NCI-H1417 (cell line): Measurements from ENCODE around the gene RPH3AL.

Source experiments
- DNase-seq, 3 experiments: peaks; one replicate each; lab custom pipeline; 2025; lab: John Stamatoyannopoulos, UW

The RPH3AL gene

DNA sequence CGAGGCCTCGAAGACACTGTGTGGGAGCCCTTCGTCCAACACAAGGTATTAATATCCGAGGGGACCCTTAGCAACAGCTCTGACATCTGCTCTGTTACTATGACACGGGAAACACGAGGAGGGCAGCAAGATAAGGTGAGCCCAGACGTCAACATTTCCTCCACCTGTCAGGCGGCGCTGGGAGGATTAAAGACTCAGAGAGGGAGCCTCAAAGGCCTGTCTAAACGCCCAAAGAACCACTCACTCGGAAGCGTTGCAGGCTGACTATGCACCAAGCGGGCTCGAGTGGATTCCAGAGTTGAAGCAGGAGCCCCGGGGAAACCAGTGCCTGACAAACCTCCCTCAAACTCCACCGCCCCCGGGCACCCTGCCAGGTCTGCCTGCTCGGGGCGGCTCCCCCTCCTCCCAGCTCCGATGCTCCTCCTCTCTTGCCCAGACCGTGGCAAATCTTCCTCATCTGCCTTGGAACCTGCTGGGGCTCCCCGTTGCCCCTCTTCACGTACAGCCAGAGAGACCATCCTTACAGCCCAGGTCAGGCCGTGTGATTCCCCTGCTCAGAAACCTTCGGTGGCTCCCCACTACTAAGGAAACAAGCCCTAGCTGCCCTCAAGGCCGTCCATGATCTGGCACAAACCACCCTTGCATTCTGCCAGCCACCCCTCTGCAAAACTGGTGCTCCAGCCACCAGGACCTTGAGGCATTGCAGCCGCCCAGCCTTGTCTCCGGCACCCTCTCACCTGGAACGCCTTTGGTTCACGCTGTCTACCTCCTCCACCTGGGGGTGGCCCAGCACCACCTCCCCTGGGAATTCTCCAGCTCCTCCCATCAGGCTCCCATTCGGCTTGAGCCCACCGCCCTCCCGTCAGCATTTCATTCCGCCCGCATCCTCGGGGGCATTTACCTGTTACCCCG, 16.2 kb downstream of the RPH3AL start:
- peak; percentile 32 to 82 (median 76) for DNase-seq

DNA sequence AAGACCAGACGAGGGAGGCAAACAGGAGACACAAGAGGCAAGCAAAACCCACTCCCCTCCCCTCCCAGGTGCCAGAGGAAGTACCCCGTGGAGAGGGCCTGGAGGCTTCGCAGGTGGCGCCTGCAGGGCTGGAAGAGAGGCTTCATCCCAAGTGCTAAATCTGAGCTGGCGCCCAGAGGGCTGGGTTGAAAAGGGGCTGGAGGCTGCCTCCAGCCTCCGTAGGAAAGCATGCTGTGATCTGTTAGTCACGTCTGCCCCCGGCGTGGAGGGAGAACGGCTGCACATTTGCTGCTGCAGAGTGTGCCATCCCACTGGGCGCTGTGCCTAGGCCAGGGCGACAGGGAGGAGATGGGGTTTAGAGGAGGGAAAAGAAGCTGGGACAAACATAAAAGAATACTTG, 16.9 kb downstream of the RPH3AL start:
- peak; percentile 56 to 90 (median 82) for DNase-seq

DNA sequence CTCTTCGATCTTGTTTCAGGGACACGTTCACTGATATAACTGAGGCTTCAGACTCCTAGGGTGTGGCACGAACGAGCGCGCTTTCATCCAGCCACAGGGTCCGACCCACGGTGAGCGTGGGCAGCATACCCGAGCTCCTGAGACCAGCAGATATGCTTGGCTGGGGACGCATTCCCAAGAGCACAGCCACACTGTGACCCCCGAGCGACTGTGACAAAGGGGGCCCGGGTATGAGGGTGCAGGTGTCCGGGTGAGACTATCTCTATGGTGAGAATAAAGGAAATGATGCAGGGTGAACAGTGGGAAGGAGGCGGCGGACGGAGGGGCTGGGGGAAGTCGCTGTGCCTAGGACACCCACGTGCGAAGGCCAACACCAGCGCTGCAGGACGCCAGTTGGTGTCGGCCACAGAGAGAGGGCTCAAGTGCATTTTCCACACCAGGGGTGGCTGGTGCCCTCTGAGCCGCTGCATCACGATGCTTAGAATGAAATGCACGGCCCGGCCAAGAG, 17.6 kb downstream of the RPH3AL start:
- DNase-seq = no peak

DNA sequence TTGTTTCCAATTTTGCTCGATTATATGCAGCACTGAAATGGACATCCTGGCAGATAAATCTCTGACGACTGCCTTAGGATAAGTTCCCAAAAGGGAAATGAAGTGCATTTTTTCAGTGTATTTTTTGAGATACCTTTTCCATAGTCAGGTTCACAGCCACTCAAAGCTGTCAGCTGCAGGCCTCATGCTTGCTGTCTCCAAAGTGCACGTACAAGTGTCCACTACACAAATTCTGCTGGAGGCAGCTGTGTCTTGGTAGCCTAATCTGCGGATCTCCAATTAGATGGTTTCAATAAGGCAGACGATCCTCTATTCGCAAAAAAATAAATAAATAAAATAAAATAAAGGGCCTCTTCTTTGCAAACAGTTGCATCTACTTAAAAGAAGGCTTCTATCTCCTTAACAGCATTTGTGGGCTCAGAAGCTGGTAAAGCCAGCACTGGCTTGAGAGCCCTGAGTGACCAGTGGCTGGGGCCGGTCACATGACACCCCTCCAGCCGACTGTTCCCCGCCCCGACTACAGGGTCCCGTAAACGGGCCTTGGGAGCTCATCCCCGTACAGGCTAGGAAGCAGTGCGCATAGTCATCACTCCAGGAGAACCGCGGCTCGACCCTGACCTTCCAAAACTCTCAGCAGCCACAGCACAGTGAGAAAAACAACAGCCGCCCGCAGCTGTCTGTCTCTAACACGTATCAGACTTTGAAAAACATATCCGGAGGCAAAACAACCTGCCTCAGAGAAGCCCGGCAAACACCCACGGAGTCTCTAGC, 18.8 kb downstream of the RPH3AL start:
- peak in 2 of 3 experiments; percentile 15 to 28 for DNase-seq

DNA sequence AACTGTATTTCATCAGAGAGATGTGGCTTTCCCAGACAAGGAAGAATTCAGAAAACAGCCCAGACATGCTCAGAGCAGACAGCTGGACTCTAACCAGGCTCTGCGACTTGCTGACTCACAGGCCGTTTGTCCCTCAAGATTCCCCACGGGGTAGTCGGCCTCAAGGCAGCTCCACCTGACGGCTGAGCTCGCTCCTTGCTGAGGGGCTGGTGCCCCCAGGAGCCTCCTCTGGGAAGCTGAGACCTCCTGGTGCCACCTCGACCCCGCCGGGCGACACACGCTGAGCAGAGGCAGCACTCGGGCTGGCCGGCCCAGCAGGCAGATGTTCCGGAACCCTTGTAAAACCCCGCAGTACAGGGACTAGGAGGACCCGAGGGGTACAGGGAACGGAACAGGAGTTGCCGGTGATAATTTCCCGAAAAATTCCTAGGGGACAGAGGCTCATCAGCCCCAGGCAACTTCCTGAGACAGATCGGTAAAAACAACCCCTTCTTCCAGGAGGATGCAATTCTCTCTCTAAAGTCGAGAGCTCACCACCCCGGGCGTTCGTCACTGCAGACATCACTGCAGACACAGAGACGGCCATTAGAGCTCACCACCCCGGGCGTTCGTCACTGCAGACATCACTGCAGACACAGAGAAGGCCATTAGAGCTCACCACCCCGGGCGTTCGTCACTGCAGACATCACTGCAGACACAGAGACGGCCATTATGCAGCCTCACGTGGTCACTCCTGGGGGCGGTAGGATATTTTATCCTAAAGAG, 19.9 kb downstream of the RPH3AL start:
- DNase-seq = no peak

DNA sequence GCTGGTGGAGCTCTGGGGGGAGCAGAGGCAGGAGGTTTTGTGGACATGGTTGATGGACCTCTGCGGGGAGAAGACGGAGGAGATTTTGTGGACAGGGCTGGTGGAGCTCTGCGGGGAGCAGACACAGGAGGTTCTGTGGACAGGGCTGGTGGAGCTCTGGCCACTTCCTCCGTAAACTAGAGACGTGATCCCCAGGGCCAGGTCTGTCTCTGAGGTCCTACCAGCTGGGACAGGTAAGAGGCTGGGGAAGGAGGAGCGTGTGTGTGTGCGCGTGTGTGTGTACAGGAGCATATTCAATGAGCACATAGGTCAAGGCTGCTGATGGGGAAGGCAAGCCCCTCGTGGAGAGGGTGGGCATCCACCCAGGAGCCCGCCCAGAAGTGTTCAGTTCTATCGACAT, 20.6 kb downstream of the RPH3AL start:
- DNase-seq = no peak

DNA sequence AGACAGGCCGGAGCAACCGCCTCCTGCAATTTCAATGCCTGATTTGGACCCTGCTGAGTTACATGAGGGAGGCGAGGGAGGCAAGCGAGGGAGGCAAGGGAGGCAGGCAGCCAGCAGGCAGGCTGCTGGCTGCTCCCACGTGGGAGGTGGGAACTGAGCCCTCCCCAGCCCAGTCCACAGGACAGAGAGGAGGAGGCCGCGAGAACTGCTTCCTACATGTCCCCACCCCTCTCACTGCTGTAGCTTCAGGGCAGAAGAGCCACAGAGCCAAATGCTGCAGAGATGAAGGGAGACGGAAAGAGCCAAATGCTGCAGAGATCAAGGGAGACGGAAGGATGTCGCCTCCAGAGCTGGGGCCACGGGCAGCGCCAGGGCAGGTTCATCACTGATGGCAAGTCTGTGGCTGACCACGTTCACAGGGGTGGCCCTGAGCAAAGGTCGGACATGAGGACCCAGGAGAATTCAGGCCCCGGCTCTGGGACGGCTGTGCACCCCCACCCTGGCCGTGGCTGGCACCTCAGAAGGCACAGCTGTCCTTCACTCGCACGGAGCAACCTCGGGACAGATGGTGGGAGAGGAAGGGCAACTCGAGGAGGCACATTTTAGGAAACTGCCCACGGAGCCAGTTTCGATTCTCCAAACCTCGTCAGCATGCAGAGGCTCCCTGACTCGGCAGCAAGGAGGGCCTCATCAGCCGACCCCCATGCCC, 21.5 kb downstream of the RPH3AL start:
- no peak for DNase-seq

DNA sequence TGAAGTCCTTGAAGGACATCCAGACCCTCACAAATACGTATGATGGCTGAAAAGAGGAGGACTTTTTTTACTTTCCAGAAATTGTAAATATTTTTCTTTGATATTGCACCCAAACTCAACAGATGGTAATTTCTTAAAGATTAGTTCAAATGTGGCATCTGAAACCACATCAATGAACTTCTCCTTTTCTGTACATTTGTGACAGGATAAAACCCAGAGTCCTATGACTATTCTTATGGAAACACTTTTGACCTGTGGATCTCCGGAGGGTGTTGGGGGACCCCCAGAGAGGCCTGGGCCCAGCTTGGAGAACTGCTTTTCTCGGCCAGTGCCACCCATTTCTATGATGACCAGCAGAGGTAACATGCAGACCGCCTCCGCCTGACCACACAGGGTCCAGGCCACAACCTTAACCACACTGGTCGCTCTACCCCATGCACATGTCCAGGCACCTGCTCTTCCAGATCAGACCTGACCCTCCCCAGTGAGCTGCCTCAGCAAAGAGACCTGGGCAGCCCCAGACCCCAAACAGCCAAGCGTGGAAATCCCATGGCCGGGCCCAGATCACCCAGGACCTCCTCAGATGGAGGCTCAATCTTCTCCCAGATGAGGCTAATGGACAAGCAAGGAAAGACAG, 22.7 kb downstream of the RPH3AL start:
- DNase-seq = no peak

DNA sequence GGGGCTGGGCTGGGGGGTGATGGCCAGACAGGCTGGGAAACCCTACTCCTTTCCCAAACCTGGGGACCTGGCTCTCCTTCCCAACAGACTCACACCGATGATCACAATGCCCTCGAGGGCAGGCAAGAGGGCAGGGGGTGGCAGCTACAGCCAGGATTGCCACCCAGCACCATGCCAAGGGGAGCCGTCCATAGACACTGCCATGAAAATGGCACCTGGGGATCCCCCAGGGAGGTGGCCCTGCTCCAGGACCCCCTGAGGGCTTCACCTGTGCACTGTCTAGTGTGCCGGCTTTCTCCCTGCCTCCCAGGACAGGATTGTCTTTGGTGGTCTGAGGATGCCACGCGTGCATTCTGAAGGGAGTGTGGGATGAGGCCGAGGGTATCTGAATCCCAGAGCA, 24.6 kb downstream of the RPH3AL start:
- DNase-seq = no peak

DNA sequence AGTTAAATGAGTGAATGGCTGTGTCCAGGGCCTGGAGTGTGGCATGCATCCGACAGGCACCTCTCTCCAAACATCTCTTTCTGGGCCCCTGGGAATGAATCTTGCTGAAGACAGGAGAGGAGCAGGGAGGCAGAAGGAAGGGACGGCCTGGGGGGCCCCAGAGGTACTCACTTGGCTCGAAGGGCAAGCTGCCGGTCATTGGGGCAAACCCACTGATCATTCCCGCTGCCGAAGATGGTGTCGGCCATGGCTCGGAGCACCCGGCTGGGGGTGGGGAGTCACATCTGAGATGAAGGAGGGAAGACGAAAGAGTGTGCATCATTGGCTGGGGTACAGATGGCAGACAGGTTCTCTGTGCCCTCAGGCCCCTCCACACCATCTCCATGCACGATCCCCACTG, 25.3 kb downstream of the RPH3AL start:
- no peak for DNase-seq

DNA sequence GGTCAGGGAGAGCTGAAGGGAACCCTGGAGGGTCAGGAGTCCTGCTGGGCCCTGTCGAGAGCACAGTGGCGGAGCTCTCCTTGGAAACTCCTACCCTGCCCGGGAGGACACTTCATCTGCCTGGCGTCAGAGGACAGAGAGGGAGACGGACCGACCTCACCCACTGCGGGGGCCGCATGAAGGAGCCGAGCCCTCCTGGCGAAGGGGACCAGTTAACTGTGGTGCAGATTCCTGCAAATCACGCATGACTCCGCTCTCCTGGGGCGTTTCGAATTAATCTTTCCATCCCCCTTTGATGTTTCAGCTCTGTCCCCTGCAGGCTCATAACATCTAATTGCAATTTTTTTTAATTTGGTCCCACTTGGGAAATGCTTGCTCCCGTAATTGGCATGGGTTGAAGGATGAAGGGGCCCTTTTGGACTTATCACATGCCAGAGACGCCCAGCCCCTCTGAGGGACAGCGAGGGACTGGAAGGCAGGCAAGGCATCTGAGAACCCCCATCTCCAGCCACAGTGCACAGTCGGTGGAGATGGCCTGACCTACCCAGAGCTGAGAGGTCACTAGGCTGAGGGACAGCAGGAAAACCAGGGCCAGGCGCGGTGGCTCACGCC, 26.5 kb downstream of the RPH3AL start:
- no peak for DNase-seq

DNA sequence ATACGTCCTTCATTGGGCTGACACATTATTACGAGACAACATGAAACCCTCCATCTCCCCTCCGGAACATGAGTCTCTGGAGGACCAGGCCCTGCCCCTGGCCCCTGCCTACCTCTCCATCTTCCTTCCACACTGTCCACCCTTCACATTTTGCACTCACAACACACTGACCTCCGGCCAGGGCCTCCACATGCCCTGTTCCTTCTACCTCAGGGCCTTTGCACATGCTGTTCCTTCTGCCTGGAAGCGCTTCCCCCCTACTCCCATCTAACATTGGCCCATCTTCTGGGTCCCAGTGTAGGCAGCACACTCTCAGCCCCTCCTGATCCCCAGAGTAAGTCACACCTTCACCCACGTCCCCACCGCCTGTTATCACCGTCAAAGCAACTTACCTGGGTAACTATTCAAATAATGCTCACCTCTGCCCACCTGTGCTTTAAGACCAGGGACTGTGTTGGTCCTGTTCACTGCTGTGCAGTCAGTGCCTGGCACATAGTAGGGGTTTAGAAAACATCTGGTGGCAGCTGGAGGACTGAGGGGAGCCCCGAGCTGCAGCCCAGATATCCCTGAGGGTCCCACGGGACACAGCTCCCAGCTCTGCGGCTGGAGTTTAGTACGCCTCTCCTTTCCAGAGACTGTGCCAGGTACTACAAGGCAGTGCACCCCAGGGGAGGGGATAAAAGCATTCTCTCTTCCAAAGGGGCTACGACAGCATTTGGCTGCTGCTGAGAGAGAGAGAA, 27.2 kb downstream of the RPH3AL start:
- no peak for DNase-seq

DNA sequence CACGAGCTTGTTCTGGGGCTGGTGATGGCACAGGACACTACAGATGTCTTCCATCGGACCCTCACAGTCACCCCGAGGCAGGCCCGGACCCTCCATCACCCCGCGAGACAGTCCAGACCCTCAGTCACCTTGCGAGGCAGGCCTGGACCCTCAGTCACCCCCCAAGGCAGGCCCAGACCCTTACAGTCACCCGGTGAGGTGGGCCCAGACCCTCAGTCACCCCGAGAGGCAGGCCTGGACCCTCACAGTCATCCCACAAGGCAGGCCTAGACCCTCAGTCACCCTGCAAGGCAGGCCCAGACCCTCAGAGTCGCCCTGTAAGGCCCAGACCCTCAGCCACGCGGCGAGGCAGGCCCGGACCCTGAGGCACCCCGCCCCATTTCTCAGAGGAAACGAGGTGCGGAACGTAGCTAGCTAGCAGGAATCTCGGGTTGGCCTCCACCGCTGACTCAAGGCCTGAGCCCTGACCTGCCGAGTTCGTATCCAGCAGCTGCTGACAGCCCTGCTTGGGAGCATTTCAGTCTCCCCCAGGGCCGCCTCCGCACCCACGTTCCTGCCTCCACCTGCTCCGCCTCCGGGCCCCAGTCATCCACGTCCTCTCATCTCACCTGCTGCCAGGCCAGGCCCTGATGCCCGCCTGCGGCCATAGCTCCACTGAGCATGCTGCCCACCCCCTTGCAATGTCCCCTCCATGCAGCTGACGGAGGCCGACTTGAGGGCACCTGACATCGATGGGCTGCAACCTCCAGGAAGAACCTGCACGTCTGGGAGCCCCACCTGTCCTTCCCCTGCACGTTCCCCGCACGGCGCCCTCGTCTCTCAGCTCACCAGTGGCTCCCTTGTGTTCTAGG, 28.7 kb downstream of the RPH3AL start:
- DNase-seq = no peak

DNA sequence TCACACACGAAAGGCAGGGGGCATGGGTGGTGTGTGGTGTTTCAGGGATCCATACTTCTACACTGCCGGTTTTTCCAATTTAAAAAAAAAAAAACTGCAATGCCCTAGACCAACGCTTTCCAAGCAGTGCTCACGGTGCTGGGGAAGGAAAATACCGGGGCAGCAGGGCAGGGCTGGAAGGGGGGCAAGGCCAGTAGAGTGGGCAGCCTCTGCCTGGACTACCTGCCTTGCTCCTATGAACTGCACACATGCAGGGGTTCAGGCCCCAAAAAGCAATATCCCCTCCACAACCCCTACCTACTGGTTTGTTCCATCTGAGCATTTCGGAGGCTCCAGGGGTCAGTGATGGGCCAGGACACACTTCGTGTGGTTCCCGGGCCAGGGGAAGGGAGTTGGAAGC, 29.4 kb downstream of the RPH3AL start:
- no peak for DNase-seq

DNA sequence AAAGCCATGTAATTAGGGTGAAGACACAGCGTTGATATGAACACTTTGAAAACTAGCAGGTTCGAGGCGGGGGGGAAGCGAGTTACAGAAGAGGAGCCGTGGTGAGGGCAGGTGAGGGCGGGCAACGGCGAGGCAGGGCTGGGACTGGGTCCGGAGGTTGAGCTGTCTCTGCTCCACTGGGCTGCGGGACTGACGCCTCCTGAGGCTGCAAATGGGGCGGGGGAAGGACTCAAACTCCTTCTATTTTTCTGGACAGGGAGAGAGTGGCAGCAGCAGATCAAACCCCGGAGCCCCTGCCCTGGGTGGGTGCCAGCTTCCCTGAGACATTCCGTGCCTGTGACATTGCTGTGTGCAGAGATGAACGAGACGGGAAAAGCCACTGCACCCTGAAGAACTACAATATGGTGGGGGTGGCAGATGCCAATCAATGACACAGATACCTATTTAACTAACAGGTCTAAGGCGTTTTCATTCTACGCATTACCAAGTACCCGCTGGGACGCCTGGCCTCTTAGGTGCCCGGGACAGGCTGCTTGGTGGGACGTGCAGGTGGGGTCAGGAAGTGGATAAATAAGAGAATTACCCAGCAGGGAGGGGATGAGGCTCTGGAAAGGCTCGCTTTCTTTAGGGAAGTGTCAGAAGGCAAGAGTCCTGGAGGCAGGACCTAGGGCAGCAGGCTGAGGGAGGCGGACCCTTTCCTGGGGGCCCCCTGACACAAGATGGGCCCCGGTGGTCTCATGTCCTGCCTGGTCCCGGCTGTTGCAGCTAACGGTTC, 30.4 kb downstream of the RPH3AL start:
- DNase-seq = no peak

DNA sequence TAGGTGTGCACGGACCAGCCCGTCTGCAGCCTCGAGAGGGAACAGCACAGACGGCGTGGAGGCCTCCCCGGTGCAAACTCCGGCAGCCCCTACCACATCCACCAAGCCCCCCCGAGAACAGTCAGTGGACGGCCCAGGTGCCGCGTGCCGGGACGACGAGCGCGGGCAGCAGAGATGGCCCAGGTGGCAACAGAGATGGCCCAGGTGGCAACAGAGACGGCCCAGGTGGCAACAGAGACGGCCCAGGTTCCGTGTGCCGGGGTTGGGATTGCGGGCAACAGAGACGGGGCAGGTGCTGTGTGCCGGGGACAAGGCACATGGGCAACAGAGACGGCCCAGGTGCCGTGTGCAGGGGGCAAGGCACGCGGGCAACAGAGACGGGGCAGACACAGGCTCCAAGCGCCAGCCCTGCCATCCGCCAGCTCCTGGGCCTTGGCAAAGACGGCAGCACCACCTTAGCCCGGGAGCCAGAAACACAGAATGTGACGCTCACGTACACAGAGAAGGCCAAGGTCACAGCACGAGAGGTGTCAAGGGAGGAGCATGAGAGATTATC, 31.1 kb downstream of the RPH3AL start:
- no peak for DNase-seq

DNA sequence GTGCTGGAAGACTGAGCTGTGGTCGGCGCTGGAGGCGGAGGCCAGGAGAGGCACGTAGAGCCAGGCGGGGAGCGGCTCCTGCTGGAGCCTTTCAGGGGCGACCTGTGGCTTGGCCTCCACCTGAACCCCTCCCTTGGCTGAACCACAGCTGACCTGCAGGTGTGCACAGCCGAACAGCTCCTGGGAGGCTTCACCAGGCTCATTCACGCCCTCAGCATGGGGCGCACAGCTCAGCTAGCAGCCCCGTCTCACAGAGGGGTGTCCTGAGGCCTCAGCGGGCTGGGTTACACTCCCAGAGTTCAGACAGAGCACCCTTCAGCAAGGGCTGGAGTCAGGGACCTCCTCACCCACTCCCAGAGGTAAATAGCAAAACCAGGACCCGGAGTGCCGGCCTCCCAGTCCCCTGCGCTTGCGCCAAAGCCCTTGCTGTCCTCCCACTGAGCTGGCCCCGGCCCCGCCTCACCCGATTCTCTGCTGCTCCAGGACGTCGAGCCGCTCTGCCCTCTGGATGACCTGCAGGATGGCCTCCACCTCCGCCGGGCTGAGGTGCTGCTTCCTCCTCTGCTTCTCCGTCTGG, 31.7 kb downstream of the RPH3AL start:
- DNase-seq = peak in 2 of 3 experiments; percentile 56 to 77
